OCI-LY3 (cell line): Measurements from ENCODE around the gene ULK1.

Experiments
- CTCF ChIP-seq: fragments of 200-600, 300-600 bp; sonication (generic); IDR thresholded peaks from 2 replicates; pipeline ENCODE4 v1.5.1; 2014; ENCODE audit warnings: antibody characterized with exemption, low read length, low read depth
- EZH2phosphoT487 ChIP-seq: fragments of 200-600 bp; shearing (Covaris generic); IDR thresholded peaks from 2 replicates; pipeline ENCODE4 v1.6.1; 2018; ENCODE audit warnings: antibody characterized with exemption, mixed run types, low read depth

DNA sequence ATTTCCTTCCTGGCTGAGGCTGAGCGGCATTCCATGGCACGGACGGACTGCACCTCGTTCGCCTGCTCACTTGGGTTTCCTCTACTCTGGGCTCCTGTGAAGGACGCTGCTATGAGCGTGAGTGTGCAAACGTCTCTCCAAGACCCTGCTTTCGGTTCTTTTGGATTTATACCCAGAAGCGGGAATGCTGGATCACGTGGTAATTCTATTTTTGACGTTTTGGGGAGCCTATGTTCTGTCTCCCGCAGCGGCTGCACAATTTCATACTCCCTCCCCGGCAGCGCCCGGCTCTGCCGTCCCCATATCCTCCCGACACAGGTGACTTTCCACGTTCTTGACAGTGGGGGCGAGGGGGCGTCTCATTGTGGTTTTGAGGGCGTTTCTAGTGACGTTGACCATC lies 45.7 kb upstream of the ULK1 start:
- TF ChIP-seq CTCF: no peak
- no peak for TF ChIP-seq EZH2phosphoT487
